NCI-H460 (cell line): ENCODE results near the gene GIMAP2. TPM values are rescaled to one million over a fixed set of nuclear protein-coding genes. Genes with fewer than 3 reads are reported as not detected.
A peak's percentile ranks its signal among the peaks of the same experiment; 100 is the strongest.
"Not testable (repeated sequence)": the region's sequence is repeated elsewhere in the genome, so short reads cannot be mapped to it uniquely, and the experiment has no call there.

Experiments used
- DNase-seq: peaks from one replicate; pipeline ENCODE4 v3.0.0-alpha.2; 2016; ENCODE audit warnings: low read depth; ENCODE audit errors: extremely low read depth
- polyA plus RNA-seq: library from polyadenylated mRNA; depleted of rRNA; stranded (reverse); fragments of >200 nt; gene quantifications from 2 replicates; pipeline ENCODE4 v1.2.3, GENCODE V29; 2014; cell fraction: nucleus; rRNA removed
- total RNA-seq: library from RNA; depleted of rRNA; stranded (reverse); fragments of >200 nt; shearing (Covaris generic); gene quantifications from 2 replicates; pipeline ENCODE4 v1.2.3, GENCODE V29; 2014; rRNA removed

Gene GIMAP2
- 3.0 and 3.1 TPM in 2 replicates for total RNA-seq
- polyA plus RNA-seq = 2.9 and 3.5 TPM in 2 replicates

- DNase-seq = peak; percentile 38
Observed at GRCh38 chr7:150685219-150686029, at the start of gene GIMAP2. TSS of gene GIMAP2 (plus strand) at chr7:150685706. CDS start at chr7:150687060, 1,354 bp downstream.

- no peak for DNase-seq
Observed at GRCh38 chr7:150641854-150642253, 43.7 kb upstream of the GIMAP2 start.

GRCh38 chr7:150642926-150643325 is 42.6 kb upstream of the GIMAP2 start:
- DNase-seq = no peak

- no peak for DNase-seq
Observed at GRCh38 chr7:150645259-150646020, 40.1 kb upstream of the GIMAP2 start.

GRCh38 chr7:150648353-150649079 is 37.0 kb upstream of the GIMAP2 start:
- DNase-seq = no peak

GRCh38 chr7:150649080-150649385 is 36.5 kb upstream of the GIMAP2 start:
- DNase-seq = no peak

GRCh38 chr7:150654692-150655091 is 30.8 kb upstream of the GIMAP2 start:
- DNase-seq = no peak

- DNase-seq = no peak
Observed at GRCh38 chr7:150656047-150656446, 29.5 kb upstream of the GIMAP2 start.

- DNase-seq = no peak
Observed at GRCh38 chr7:150657526-150657925, 28.0 kb upstream of the GIMAP2 start.

- DNase-seq = no peak
Observed at GRCh38 chr7:150660939-150661613, 24.4 kb upstream of the GIMAP2 start.

- not testable (repeated sequence) for DNase-seq
Observed at GRCh38 chr7:150662821-150663220, 22.7 kb upstream of the GIMAP2 start.

- no peak for DNase-seq
Observed at GRCh38 chr7:150663802-150664494, 21.6 kb upstream of the GIMAP2 start.

GRCh38 chr7:150665089-150665748 is 20.3 kb upstream of the GIMAP2 start:
- no peak for DNase-seq

- no peak for DNase-seq
Observed at GRCh38 chr7:150665896-150666295, 19.6 kb upstream of the GIMAP2 start.

- no peak for DNase-seq
Observed at GRCh38 chr7:150666412-150666811, 19.1 kb upstream of the GIMAP2 start.

- no peak for DNase-seq
Observed at GRCh38 chr7:150668472-150668911, 17.0 kb upstream of the GIMAP2 start.

GRCh38 chr7:150668977-150669376 is 16.5 kb upstream of the GIMAP2 start:
- DNase-seq = no peak

GRCh38 chr7:150671798-150672585 is 13.5 kb upstream of the GIMAP2 start:
- not testable (repeated sequence) for DNase-seq

- no peak for DNase-seq
Observed at GRCh38 chr7:150675714-150676113, 9.8 kb upstream of the GIMAP2 start.
